GM18520 (cell line): ENCODE measurements around the gene GSX2.
"Not testable (repeated sequence)": the region's sequence is repeated elsewhere in the genome, so short reads cannot be mapped to it uniquely, and the experiment has no call there.

Source experiments
- ATAC-seq: cut with Tn5 transposase; IDR thresholded peaks from one replicate; pipeline ENCODE4 v1.9.1; 2021; ENCODE audit not compliant: unreplicated experiment

GSX2 gene

GRCh38 chr4:54102531-54103106 lies 2.7 kb downstream of the GSX2 start:
- ATAC-seq, result no peak

GRCh38 chr4:54103190-54103574 lies 3.2 kb downstream of the GSX2 start:
- no peak for ATAC-seq

- ATAC-seq, result no peak
Observed at GRCh38 chr4:54104907-54105306, 4.9 kb downstream of the GSX2 start.

- no peak for ATAC-seq
Observed at GRCh38 chr4:54107951-54108748, 8.2 kb downstream of the GSX2 start.

GRCh38 chr4:54109241-54110018 lies 9.5 kb downstream of the GSX2 start:
- ATAC-seq, result no peak

GRCh38 chr4:54110019-54110416 lies 10.1 kb downstream of the GSX2 start:
- ATAC-seq, result no peak

- not testable (repeated sequence) for ATAC-seq
Observed at GRCh38 chr4:54113206-54113605, 13.2 kb downstream of the GSX2 start.

- ATAC-seq, result not testable (repeated sequence)
Observed at GRCh38 chr4:54116246-54116645, 16.3 kb downstream of the GSX2 start.

- no peak for ATAC-seq
Observed at GRCh38 chr4:54118850-54119589, 19.1 kb downstream of the GSX2 start.

GRCh38 chr4:54120518-54120917 lies 20.6 kb downstream of the GSX2 start:
- ATAC-seq, result no peak

GRCh38 chr4:54127660-54128059 lies 27.7 kb downstream of the GSX2 start:
- ATAC-seq, result no peak

GRCh38 chr4:54128694-54129093 lies 28.7 kb downstream of the GSX2 start:
- not testable (repeated sequence) for ATAC-seq

- ATAC-seq, result no peak
Observed at GRCh38 chr4:54139332-54139731, 39.4 kb downstream of the GSX2 start.

GRCh38 chr4:54140287-54140686 lies 40.3 kb downstream of the GSX2 start:
- ATAC-seq, result no peak

- ATAC-seq, result no peak
Observed at GRCh38 chr4:54144199-54144598, 44.2 kb downstream of the GSX2 start.

GRCh38 chr4:54144661-54145171 lies 44.8 kb downstream of the GSX2 start:
- ATAC-seq, result no peak

GRCh38 chr4:54146139-54146538 lies 46.2 kb downstream of the GSX2 start:
- no peak for ATAC-seq

GRCh38 chr4:54149323-54149722 lies 49.4 kb downstream of the GSX2 start:
- no peak for ATAC-seq
